DND-41 (cell line): Measurements from ENCODE around the gene AUTS2.

Source experiments
- ATAC-seq: fragments of 200-7000 bp; cut with Tn5 transposase; 3 replicates; pipeline ENCODE4 v1.9.1; 2021; ENCODE audit warnings: low read depth; ENCODE audit not compliant: insufficient read depth
- DNase-seq: peaks from one replicate; pipeline ENCODE4 v3.0.0-alpha.2; 2020
- H2AFZ ChIP-seq: 2 replicates; pipeline ENCODE4 v1.6.0; 2012; ENCODE audit warnings: low read depth, low read length
- H3K27ac ChIP-seq: 2 replicates; pipeline ENCODE4 v1.5.1; 2012; ENCODE audit warnings: low read length, inconsistent platforms
- H3K27me3 ChIP-seq: fragments of 200-600 bp; sonication (generic); 2 replicates; pipeline ENCODE4 v1.6.0; 2012; ENCODE audit warnings: low read length, mild to moderate bottlenecking, inconsistent platforms; ENCODE audit not compliant: insufficient read depth, poor library complexity
- H3K36me3 ChIP-seq: 2 replicates; pipeline ENCODE4 v1.5.1; 2012; ENCODE audit warnings: low read length, inconsistent platforms; ENCODE audit not compliant: insufficient read depth
- H3K4me1 ChIP-seq: 2 replicates; pipeline ENCODE4 v1.5.1; 2012; ENCODE audit warnings: mild to moderate bottlenecking, low read length; ENCODE audit not compliant: insufficient read depth
- H3K4me2 ChIP-seq: 2 replicates; pipeline ENCODE4 v1.6.0; 2012; ENCODE audit warnings: mild to moderate bottlenecking, moderate library complexity, low read length, inconsistent platforms; ENCODE audit not compliant: insufficient read depth
- H3K4me3 ChIP-seq, 2 experiments: fragments of 200-600 bp in 1 of 2; shearing (Covaris generic) in 1 of 2; 2 replicates each; pipeline ENCODE4 v1.5.1; 2012 to 2016; ENCODE audit warnings: inconsistent platforms in 2 of 2, low read length in 2 of 2, mild to moderate bottlenecking in 2 of 2, low read depth in 1 of 2, moderate library complexity in 1 of 2
- H3K79me2 ChIP-seq: 2 replicates; pipeline ENCODE4 v1.6.0; 2012; ENCODE audit warnings: low read length, inconsistent platforms; ENCODE audit not compliant: insufficient read depth
- H3K9ac ChIP-seq: 2 replicates; pipeline ENCODE4 v1.6.0; 2012; ENCODE audit warnings: low read depth, mild to moderate bottlenecking, inconsistent platforms, low read length, moderate library complexity
- H3K9me3 ChIP-seq: 2 replicates; pipeline ENCODE4 v1.5.1; 2012; ENCODE audit warnings: low read length, moderate library complexity, mild to moderate bottlenecking, inconsistent platforms; ENCODE audit not compliant: insufficient read depth, severe bottlenecking
- H4K20me1 ChIP-seq: 2 replicates; pipeline ENCODE4 v1.6.0; 2012; ENCODE audit warnings: low read length; ENCODE audit not compliant: insufficient read depth
- EZH2 ChIP-seq: IDR thresholded peaks from 3 replicates; pipeline ENCODE4 v1.6.1; 2012; ENCODE audit warnings: borderline replicate concordance, low read depth, mild to moderate bottlenecking, moderate library complexity, low read length, inconsistent platforms; ENCODE audit not compliant: severe bottlenecking
- TF ChIP-seq, protein P1 (sequence below): IDR thresholded peaks from 2 replicates; pipeline ENCODE4 v1.5.1; 2012; ENCODE audit warnings: borderline replicate concordance, low read length, moderate library complexity, mild to moderate bottlenecking; ENCODE audit not compliant: poor library complexity, severe bottlenecking; ENCODE audit errors: extremely low read depth

Gene AUTS2

DNA sequence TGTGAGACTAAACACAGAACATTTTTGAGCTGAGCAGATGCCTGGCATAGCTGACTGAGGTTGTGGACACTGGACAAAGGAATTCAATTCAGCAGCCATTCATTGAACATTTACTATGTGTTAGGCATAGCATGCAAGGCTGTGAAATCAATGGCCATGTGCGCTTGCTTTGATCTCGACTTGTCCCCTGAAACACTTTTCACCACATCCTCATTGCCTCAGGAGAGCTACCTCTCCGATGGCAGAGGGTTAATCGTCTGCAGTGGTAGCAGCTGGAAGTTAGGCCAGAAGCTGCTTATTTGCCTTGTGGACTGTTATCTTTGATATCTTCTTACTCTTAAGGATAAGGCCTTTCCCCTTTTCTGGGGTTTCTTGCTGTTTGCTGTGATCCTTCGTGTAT, 297.8 kb downstream of the AUTS2 start:
- peaks cover 48% of the 10 kb centered on the region for H3K4me1 ChIP-seq
- H3K27me3 ChIP-seq, result no peaks in the 10 kb centered on the region
- H3K79me2 ChIP-seq, result peaks cover 39% of the 10 kb centered on the region
- peaks cover 6% of the 10 kb centered on the region; the same call in 1 of the 2 replicates for H3K36me3 ChIP-seq
- H4K20me1 ChIP-seq, result no peaks in the 10 kb centered on the region; the same call in 1 of the 2 replicates
- H3K4me2 ChIP-seq, result no peak overlapping the region
- H3K4me3 ChIP-seq, result no peak overlapping the region
- H3K9me3 ChIP-seq, result no peaks in the 10 kb centered on the region
- DNase-seq (peak; percentile 74), ATAC-seq (peak; percentile 78)
- TF ChIP-seq EZH2, result no peak
- TF ChIP-seq, protein P1, sequence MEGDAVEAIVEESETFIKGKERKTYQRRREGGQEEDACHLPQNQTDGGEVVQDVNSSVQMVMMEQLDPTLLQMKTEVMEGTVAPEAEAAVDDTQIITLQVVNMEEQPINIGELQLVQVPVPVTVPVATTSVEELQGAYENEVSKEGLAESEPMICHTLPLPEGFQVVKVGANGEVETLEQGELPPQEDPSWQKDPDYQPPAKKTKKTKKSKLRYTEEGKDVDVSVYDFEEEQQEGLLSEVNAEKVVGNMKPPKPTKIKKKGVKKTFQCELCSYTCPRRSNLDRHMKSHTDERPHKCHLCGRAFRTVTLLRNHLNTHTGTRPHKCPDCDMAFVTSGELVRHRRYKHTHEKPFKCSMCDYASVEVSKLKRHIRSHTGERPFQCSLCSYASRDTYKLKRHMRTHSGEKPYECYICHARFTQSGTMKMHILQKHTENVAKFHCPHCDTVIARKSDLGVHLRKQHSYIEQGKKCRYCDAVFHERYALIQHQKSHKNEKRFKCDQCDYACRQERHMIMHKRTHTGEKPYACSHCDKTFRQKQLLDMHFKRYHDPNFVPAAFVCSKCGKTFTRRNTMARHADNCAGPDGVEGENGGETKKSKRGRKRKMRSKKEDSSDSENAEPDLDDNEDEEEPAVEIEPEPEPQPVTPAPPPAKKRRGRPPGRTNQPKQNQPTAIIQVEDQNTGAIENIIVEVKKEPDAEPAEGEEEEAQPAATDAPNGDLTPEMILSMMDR, result no peak
- peak overlapping the region; percentile 61 for H3K27ac ChIP-seq
- no peak overlapping the region for H3K9ac ChIP-seq
- no peak overlapping the region for H2AFZ ChIP-seq

DNA sequence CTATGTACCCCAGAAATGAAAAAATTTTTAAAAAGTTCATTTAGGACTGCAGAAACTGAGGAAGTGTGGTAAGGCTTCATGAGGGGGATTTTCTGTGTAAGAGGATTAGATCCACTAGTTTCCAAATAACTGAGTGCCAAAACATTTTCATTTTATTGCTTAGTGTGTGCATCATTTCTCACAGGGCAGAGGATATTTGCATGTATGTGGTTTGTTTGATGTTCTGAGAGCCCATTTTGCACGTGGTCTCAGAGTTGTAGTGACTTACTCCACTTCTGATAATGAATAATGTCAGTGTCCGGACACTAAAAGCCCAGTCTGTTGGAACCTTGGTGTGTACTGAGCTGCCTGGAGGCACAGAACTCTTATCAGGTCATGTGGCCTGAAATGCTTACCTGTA, 299.9 kb downstream of the AUTS2 start:
- H3K27me3 ChIP-seq, result no peaks in the 10 kb centered on the region
- peaks cover 6% of the 10 kb centered on the region; the same call in 1 of the 2 replicates for H3K36me3 ChIP-seq
- DNase-seq, result peak; percentile 44
- peak overlapping the region; percentile 43 for H3K27ac ChIP-seq
- H4K20me1 ChIP-seq, result no peaks in the 10 kb centered on the region; the same call in 1 of the 2 replicates
- H3K9ac ChIP-seq, result peak overlapping the region; percentile 13; the same call in 1 of the 2 replicates
- peak; percentile 76 for ATAC-seq
- H3K4me3 ChIP-seq, result no peak overlapping the region
- peaks cover 63% of the 10 kb centered on the region for H3K4me1 ChIP-seq
- H3K79me2 ChIP-seq, result peaks cover 35% of the 10 kb centered on the region
- no peaks in the 10 kb centered on the region for H3K9me3 ChIP-seq
- H3K4me2 ChIP-seq, result peak overlapping the region; percentile 49
- TF ChIP-seq, protein P1, result no peak
- no peak for TF ChIP-seq EZH2
- H2AFZ ChIP-seq, result no peak overlapping the region

DNA sequence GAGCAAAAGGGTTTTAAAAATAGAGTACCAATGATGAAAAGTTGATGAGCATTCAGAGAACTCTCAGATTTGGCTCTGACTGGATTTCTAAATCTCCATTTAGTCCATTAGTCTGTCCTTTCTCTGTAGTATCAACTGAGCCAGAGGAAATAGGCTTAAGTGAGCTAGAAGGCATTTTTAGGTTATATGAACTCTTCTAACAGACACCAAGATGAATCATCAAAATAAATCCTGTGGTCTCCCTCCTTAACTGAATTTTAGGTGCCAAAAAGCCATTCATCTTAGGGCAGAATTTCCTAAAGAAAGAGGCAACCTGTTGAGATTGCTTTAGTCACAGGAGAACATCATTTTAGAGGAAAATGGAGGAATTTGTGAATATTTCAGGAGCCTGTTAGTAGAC, 305.1 kb downstream of the AUTS2 start:
- H3K9ac ChIP-seq, result peak overlapping the region; percentile 27; the same call in 1 of the 2 replicates
- DNase-seq (no peak), ATAC-seq (peak; percentile 60)
- H2AFZ ChIP-seq, result no peak overlapping the region
- H3K4me2 ChIP-seq, result peak overlapping the region; percentile 23; the same call in 1 of the 2 replicates
- no peak for TF ChIP-seq EZH2
- TF ChIP-seq, protein P1, result no peak
- no peaks in the 10 kb centered on the region for H4K20me1 ChIP-seq
- peaks cover 6% of the 10 kb centered on the region; the same call in 1 of the 2 replicates for H3K36me3 ChIP-seq
- peaks cover 8% of the 10 kb centered on the region for H3K79me2 ChIP-seq
- H3K27ac ChIP-seq, result peak overlapping the region; percentile 76
- no peak overlapping the region for H3K4me3 ChIP-seq
- peaks cover 85% of the 10 kb centered on the region for H3K4me1 ChIP-seq
- H3K27me3 ChIP-seq, result no peaks in the 10 kb centered on the region
- H3K9me3 ChIP-seq, result no peaks in the 10 kb centered on the region
